Measurements from ENCODE around the gene TNRC6C. TPM values are rescaled to one million over a fixed set of nuclear protein-coding genes. Genes with fewer than 3 reads are reported as not detected.

The TNRC6C gene
- total RNA-seq, 1 experiment from 2014 or later: 16.4 TPM

DNA sequence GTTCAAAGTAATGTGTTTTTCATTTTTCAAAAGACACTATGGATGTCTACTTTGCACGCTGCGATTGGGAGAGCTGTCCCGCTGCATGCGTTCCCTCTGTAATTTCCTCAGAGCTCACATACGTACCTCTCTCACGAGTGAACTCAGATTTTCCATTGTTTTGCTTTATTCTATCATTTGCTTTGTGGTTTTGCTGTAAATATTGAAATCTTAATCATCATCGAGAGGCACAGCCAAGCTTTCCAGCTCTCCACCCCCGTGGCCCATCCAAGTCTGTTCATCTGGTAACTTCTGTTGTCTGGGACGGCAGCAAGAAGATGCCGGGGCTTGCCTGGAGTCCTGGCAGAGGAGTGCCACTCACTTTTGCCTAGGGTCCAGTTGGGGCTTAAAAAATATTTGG is 149.0 kb downstream of the TNRC6C start:
- BruUV-seq (replicated peaks): no TSS peak
- H3K9me3 Mint-ChIP-seq (ENCODE audit: unreplicated experiment): no peaks in the 10 kb centered on the region
- H3K36me3 Mint-ChIP-seq (ENCODE audit: insufficient read depth, unreplicated experiment): peaks cover 19% of the 10 kb centered on the region
- ChIA-PET POLR2A (interaction anchor here (1.0 kb wide), 1 partner anchor 15 kb away, joined by 3 read pairs; no protein-coding TSS in a partner anchor), CTCF (interaction anchor here (0.6 kb wide), 1 partner anchor 67 kb away, joined by 3 read pairs; no protein-coding TSS in a partner anchor)
- DNase-seq (ENCODE audit: unreplicated experiment): no peak
- H3K4me3 Mint-ChIP-seq (ENCODE audit: unreplicated experiment): no peak overlapping the region
- peaks cover 2% of the 10 kb centered on the region for H3K4me1 Mint-ChIP-seq (ENCODE audit: insufficient read depth, unreplicated experiment)
- no peaks in the 10 kb centered on the region for H3K27me3 Mint-ChIP-seq (ENCODE audit: insufficient read depth, unreplicated experiment)
- intact Hi-C loops (cut with micrococcal nuclease): no loop called here
- TF ChIP-seq, protein P1, sequence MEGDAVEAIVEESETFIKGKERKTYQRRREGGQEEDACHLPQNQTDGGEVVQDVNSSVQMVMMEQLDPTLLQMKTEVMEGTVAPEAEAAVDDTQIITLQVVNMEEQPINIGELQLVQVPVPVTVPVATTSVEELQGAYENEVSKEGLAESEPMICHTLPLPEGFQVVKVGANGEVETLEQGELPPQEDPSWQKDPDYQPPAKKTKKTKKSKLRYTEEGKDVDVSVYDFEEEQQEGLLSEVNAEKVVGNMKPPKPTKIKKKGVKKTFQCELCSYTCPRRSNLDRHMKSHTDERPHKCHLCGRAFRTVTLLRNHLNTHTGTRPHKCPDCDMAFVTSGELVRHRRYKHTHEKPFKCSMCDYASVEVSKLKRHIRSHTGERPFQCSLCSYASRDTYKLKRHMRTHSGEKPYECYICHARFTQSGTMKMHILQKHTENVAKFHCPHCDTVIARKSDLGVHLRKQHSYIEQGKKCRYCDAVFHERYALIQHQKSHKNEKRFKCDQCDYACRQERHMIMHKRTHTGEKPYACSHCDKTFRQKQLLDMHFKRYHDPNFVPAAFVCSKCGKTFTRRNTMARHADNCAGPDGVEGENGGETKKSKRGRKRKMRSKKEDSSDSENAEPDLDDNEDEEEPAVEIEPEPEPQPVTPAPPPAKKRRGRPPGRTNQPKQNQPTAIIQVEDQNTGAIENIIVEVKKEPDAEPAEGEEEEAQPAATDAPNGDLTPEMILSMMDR (IDR thresholded peaks at IDR 0.05; ENCODE audit: unreplicated experiment): no peak
- H3K27ac Mint-ChIP-seq (ENCODE audit: low read depth, unreplicated experiment): no peak overlapping the region

DNA sequence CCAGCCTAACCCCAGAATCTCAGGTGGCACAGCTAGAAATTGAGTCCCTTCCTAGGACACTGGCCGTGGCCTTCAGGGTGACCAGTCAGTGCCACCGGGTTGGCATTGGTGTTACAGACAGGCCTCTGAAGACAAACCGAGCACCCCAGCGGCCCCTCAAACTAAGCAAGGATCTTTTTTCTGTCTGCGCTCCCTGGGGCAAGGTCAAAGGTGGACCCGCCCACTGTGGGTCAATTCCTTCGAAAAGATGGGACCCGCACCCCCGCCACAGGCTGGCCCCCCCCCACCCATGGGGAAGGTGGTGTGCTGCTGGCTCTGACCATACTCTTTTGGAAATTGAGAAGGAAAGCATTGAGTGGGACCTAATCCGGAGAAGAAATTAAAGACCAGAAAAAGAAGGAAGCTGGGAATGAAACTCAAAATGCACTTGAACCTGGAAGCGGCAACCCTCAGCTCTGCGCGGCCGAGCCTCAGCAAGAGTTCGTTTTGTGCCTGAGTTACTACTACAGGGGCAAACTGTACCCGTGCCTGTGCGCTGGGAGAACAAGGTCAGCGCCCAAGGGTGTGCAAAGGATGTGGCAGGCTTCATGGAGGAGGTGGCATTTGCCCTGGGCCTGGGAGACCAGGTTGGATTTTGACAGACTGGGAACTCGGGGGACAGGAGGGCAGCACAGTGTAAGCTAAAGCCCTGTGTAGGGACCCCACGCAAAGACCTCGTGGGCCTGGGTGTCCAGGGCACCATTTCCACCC is 149.6 kb downstream of the TNRC6C start:
- ChIA-PET CTCF (interaction anchor here (0.6 to 1.5 kb wide), 5 partner anchors 66 to 142 kb away, joined by 3 to 6 read pairs (median 3); no protein-coding TSS in a partner anchor), POLR2A (interaction anchor here (0.6 to 1.0 kb wide), 3 partner anchors 16 to 88 kb away, joined by 3 read pairs; no protein-coding TSS in a partner anchor)
- BruUV-seq (replicated peaks): no TSS peak
- H3K36me3 Mint-ChIP-seq (ENCODE audit: insufficient read depth, unreplicated experiment): peaks cover 16% of the 10 kb centered on the region
- TF ChIP-seq, protein P1 (IDR thresholded peaks at IDR 0.05; ENCODE audit: unreplicated experiment): no peak
- H3K27ac Mint-ChIP-seq (ENCODE audit: low read depth, unreplicated experiment): no peak overlapping the region
- intact Hi-C loops (cut with micrococcal nuclease): no loop called here
- H3K9me3 Mint-ChIP-seq (ENCODE audit: unreplicated experiment): no peaks in the 10 kb centered on the region
- no peak overlapping the region for H3K4me3 Mint-ChIP-seq (ENCODE audit: unreplicated experiment)
- DNase-seq (ENCODE audit: unreplicated experiment): no peak
- H3K27me3 Mint-ChIP-seq (ENCODE audit: insufficient read depth, unreplicated experiment): no peaks in the 10 kb centered on the region
- peaks cover 5% of the 10 kb centered on the region for H3K4me1 Mint-ChIP-seq (ENCODE audit: insufficient read depth, unreplicated experiment)

DNA sequence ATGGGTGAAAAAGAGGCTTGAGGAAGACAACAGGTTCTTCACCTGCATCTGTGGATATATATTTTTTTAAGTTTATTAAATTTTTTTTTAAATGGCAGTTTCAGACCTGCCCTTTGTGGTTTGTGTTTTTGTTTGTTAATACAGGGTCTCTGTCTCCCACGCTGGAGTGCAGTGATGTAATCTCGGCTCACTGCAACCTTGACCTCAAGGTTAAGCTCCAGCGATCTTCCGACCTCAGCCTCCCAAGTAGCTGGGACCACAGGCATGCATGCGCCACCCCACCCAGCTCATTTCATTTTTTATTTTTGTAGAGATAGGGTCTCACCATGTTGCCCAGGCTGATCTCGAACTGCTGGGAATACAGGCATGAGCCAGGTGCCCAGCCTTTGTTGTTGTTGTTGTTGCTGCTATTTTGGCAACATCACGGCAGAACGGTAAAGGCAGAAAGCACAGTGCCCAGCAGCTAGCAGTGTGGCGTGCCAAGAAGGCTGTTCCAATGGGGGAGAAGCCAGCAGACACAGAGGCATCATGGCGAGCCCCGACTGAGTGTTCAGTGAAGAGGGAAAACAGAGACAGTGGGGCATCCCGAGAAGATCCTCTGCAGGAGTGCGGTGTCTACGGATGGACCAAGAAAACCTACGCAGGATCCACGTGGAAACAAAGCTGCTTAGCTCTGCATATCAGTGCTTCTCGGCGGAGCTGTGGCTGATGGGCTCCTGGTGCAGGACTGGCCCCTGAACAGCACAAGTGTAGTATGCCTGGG is 150.4 kb downstream of the TNRC6C start:
- TF ChIP-seq, protein P1 (IDR thresholded peaks at IDR 0.05; ENCODE audit: unreplicated experiment): no peak
- H3K27me3 Mint-ChIP-seq (ENCODE audit: insufficient read depth, unreplicated experiment): peaks cover 3% of the 10 kb centered on the region
- CTCF ChIA-PET: interaction anchor here (1.0 to 1.5 kb wide), 4 partner anchors 27 to 90 kb away, joined by 3 to 6 read pairs (median 4); no protein-coding TSS in a partner anchor
- no peaks in the 10 kb centered on the region for H3K9me3 Mint-ChIP-seq (ENCODE audit: unreplicated experiment)
- H3K36me3 Mint-ChIP-seq (ENCODE audit: insufficient read depth, unreplicated experiment): peaks cover 11% of the 10 kb centered on the region
- no peak overlapping the region for H3K4me3 Mint-ChIP-seq (ENCODE audit: unreplicated experiment)
- POLR2A ChIA-PET: interaction anchor here (0.6 to 0.9 kb wide), 2 partner anchors 84 to 89 kb away, joined by 3 read pairs; no protein-coding TSS in a partner anchor
- H3K4me1 Mint-ChIP-seq (ENCODE audit: insufficient read depth, unreplicated experiment): peaks cover 5% of the 10 kb centered on the region
- H3K27ac Mint-ChIP-seq (ENCODE audit: low read depth, unreplicated experiment): no peak overlapping the region
- no peak for DNase-seq (ENCODE audit: unreplicated experiment)
- intact Hi-C loops (cut with micrococcal nuclease): no loop called here
- BruUV-seq (replicated peaks): no TSS peak

DNA sequence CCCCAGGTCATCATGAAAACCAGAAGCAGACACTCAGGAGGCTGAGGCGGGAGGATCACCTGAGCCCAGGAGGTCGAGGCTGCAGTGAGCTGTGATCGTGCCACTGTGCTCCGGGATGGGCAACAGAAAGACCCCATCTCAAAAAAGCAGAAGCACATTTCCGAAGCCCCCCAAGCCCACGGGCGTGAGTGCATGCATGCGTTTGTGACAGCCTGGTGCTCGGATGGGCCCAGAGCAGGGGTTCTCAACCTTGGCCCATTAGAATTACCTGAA is 150.9 kb downstream of the TNRC6C start:
- Mint-ChIP-seq H3K4me1 (ENCODE audit: insufficient read depth, unreplicated experiment) (peaks cover 5% of the 10 kb centered on the region), H3K27ac (ENCODE audit: low read depth, unreplicated experiment) (no peak overlapping the region), H3K27me3 (ENCODE audit: insufficient read depth, unreplicated experiment) (peaks cover 8% of the 10 kb centered on the region), H3K36me3 (ENCODE audit: insufficient read depth, unreplicated experiment) (peaks cover 6% of the 10 kb centered on the region), H3K9me3 (ENCODE audit: unreplicated experiment) (no peaks in the 10 kb centered on the region), H3K4me3 (ENCODE audit: unreplicated experiment) (no peak overlapping the region)
- ChIA-PET CTCF (interaction anchor here (1.0 to 1.2 kb wide), 2 partner anchors 27 to 67 kb away, joined by 3 to 6 read pairs; no protein-coding TSS in a partner anchor), POLR2A (no interaction called here)
- intact Hi-C loops (cut with micrococcal nuclease): no loop called here
- TF ChIP-seq, protein P1 (IDR thresholded peaks at IDR 0.05; ENCODE audit: unreplicated experiment): no peak
- no peak for DNase-seq (ENCODE audit: unreplicated experiment)
- BruUV-seq (replicated peaks): no TSS peak
